ENCODE results near the gene DQX1. TPM values are rescaled to one million over a fixed set of nuclear protein-coding genes. Genes with fewer than 3 reads are reported as not detected.

The DQX1 gene
- total RNA-seq, 1 experiment from 2014 or later = 1.3 TPM

DNA sequence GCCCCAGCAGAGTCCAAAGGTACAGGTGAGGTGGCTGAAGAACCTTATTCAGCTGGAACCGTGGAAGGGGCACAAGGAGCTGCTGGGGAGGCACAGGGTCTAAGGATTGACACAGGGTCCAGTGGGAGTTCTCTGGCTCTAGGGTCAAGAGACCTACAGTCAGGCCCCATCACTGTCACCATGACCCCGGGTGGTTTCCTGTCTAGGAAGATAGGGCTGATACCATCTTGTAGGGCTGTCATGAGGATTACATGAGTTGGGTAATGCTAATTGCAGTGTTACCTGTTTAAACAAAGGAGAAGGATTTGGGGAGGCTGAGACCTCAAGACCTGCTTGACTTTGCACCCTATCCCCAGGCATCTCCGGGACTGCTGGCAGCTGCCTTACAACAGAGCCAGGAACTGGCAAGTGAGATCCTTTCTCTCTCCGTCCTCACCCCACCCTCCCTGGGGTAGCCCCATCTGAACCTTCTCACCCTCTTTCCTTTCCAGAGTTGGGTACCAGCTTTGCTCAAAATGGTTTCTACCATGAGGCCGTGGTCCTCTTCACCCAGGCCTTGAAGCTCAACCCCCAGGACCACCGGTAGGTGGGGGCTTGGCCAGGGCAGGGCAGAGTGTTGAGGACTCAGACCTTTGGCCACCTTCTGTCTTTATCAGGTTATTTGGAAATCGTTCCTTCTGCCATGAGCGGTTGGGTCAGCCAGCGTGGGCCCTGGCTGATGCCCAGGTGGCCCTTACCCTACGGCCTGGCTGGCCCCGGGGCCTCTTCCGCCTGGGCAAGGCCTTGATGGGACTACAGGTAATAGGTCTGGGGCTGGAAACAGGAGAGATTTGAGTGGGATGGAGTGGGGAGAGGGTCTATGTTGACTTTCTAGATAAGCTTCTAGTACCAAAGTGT is 34.1 kb downstream of the DQX1 start:
- Mint-ChIP-seq H3K4me3 (no peak overlapping the region), H3K4me1 (no peaks in the 10 kb centered on the region), H3K36me3 (peaks cover 40% of the 10 kb centered on the region), H3K27ac (no peak overlapping the region), H3K9me3 (no peaks in the 10 kb centered on the region), H3K27me3 (ENCODE audit: low read depth) (peaks cover 28% of the 10 kb centered on the region)
- CTCF ChIA-PET = no interaction called here
- TF ChIP-seq, protein P1, sequence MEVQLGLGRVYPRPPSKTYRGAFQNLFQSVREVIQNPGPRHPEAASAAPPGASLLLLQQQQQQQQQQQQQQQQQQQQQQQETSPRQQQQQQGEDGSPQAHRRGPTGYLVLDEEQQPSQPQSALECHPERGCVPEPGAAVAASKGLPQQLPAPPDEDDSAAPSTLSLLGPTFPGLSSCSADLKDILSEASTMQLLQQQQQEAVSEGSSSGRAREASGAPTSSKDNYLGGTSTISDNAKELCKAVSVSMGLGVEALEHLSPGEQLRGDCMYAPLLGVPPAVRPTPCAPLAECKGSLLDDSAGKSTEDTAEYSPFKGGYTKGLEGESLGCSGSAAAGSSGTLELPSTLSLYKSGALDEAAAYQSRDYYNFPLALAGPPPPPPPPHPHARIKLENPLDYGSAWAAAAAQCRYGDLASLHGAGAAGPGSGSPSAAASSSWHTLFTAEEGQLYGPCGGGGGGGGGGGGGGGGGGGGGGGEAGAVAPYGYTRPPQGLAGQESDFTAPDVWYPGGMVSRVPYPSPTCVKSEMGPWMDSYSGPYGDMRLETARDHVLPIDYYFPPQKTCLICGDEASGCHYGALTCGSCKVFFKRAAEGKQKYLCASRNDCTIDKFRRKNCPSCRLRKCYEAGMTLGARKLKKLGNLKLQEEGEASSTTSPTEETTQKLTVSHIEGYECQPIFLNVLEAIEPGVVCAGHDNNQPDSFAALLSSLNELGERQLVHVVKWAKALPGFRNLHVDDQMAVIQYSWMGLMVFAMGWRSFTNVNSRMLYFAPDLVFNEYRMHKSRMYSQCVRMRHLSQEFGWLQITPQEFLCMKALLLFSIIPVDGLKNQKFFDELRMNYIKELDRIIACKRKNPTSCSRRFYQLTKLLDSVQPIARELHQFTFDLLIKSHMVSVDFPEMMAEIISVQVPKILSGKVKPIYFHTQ (CRISPR knock-in tag; IDR thresholded peaks at IDR 0.05) = no peak
- no peak for TF ChIP-seq ZNF416 (CRISPR knock-in tag; IDR thresholded peaks at IDR 0.05)
- TF ChIP-seq, protein P2, sequence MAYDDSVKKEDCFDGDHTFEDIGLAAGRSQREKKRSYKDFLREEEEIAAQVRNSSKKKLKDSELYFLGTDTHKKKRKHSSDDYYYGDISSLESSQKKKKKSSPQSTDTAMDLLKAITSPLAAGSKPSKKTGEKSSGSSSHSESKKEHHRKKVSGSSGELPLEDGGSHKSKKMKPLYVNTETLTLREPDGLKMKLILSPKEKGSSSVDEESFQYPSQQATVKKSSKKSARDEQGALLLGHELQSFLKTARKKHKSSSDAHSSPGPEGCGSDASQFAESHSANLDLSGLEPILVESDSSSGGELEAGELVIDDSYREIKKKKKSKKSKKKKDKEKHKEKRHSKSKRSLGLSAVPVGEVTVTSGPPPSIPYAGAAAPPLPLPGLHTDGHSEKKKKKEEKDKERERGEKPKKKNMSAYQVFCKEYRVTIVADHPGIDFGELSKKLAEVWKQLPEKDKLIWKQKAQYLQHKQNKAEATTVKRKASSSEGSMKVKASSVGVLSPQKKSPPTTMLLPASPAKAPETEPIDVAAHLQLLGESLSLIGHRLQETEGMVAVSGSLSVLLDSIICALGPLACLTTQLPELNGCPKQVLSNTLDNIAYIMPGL (CRISPR knock-in tag; IDR thresholded peaks at IDR 0.05) = no peak
- TF ChIP-seq, protein P3, sequence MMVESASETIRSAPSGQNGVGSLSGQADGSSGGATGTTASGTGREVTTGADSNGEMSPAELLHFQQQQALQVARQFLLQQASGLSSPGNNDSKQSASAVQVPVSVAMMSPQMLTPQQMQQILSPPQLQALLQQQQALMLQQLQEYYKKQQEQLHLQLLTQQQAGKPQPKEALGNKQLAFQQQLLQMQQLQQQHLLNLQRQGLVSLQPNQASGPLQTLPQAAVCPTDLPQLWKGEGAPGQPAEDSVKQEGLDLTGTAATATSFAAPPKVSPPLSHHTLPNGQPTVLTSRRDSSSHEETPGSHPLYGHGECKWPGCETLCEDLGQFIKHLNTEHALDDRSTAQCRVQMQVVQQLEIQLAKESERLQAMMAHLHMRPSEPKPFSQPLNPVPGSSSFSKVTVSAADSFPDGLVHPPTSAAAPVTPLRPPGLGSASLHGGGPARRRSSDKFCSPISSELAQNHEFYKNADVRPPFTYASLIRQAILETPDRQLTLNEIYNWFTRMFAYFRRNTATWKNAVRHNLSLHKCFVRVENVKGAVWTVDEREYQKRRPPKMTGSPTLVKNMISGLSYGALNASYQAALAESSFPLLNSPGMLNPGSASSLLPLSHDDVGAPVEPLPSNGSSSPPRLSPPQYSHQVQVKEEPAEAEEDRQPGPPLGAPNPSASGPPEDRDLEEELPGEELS (CRISPR knock-in tag; IDR thresholded peaks at IDR 0.05) = no peak
- TF ChIP-seq, protein P4, sequence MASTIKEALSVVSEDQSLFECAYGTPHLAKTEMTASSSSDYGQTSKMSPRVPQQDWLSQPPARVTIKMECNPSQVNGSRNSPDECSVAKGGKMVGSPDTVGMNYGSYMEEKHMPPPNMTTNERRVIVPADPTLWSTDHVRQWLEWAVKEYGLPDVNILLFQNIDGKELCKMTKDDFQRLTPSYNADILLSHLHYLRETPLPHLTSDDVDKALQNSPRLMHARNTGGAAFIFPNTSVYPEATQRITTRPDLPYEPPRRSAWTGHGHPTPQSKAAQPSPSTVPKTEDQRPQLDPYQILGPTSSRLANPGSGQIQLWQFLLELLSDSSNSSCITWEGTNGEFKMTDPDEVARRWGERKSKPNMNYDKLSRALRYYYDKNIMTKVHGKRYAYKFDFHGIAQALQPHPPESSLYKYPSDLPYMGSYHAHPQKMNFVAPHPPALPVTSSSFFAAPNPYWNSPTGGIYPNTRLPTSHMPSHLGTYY (CRISPR knock-in tag; IDR thresholded peaks at IDR 0.05) = no peak
- no peak for DNase-seq (ENCODE audit: low spot score)
- POLR2A ChIA-PET = no interaction called here
- no peak for ATAC-seq

DNA sequence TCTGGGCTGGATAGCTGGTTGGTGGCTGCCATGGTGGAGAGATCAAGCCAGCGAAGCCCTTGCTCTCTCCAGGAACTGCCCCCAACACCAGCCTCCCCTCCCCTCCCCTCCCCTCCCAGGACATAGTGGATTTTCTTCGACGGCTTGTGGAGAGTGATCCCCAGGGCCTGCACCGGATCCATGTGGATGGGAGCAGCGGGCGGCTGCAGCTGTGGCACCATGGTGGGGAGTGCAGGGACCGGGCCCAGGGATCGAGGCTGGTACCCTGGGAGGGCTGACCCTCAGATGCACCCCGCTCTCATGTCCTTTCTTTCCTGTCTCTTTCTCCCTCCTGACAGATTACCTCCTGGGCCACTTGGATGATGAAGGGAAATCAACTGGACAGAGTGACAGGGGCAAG is 36.1 kb downstream of the DQX1 start:
- CTCF ChIA-PET = interaction anchor here (0.6 to 1.1 kb wide), 3 partner anchors 8 to 83 kb away, joined by 3 to 4 read pairs (median 3); no protein-coding TSS in a partner anchor
- no peak for ATAC-seq
- TF ChIP-seq ZNF121 (CRISPR knock-in tag; IDR thresholded peaks at IDR 0.05) (no peak), NR2C2 (CRISPR knock-in tag; IDR thresholded peaks at IDR 0.05) (no peak), ZNF416 (CRISPR knock-in tag; IDR thresholded peaks at IDR 0.05) (no peak), NFE2L1 (CRISPR knock-in tag; IDR thresholded peaks at IDR 0.05) (no peak), ZBTB21 (CRISPR knock-in tag; IDR thresholded peaks at IDR 0.05; ENCODE audit: borderline replicate concordance) (no peak), TEAD1 (CRISPR knock-in tag; IDR thresholded peaks at IDR 0.05) (no peak), ZNF423 (CRISPR knock-in tag; IDR thresholded peaks at IDR 0.05) (no peak), SP1 (CRISPR knock-in tag; conservative IDR thresholded peaks at IDR 0.05) (no peak), ELF4 (CRISPR knock-in tag; IDR thresholded peaks at IDR 0.05; ENCODE audit: low read depth) (no peak), ESRRA (CRISPR knock-in tag; IDR thresholded peaks at IDR 0.05; ENCODE audit: borderline replicate concordance) (no peak), SMAD4 (CRISPR knock-in tag; IDR thresholded peaks at IDR 0.05) (no peak), NR3C1 (CRISPR knock-in tag; conservative IDR thresholded peaks at IDR 0.05; ENCODE audit: low read depth) (no peak)
- TF ChIP-seq, protein P5, sequence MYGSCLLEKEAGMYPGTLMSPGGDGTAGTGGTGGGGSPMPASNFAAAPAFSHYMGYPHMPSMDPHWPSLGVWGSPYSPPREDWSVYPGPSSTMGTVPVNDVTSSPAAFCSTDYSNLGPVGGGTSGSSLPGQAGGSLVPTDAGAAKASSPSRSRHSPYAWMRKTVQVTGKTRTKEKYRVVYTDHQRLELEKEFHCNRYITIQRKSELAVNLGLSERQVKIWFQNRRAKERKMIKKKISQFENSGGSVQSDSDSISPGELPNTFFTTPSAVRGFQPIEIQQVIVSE (CRISPR knock-in tag; IDR thresholded peaks at IDR 0.05; ENCODE audit: borderline replicate concordance) = no peak
- TF ChIP-seq, protein P6, sequence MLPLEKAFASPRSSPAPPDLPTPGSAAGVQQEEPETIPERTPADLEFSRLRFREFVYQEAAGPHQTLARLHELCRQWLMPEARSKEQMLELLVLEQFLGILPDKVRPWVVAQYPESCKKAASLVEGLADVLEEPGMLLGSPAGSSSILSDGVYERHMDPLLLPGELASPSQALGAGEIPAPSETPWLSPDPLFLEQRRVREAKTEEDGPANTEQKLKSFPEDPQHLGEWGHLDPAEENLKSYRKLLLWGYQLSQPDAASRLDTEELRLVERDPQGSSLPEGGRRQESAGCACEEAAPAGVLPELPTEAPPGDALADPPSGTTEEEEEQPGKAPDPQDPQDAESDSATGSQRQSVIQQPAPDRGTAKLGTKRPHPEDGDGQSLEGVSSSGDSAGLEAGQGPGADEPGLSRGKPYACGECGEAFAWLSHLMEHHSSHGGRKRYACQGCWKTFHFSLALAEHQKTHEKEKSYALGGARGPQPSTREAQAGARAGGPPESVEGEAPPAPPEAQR (CRISPR knock-in tag; IDR thresholded peaks at IDR 0.05) = no peak
- TF ChIP-seq, protein P7, sequence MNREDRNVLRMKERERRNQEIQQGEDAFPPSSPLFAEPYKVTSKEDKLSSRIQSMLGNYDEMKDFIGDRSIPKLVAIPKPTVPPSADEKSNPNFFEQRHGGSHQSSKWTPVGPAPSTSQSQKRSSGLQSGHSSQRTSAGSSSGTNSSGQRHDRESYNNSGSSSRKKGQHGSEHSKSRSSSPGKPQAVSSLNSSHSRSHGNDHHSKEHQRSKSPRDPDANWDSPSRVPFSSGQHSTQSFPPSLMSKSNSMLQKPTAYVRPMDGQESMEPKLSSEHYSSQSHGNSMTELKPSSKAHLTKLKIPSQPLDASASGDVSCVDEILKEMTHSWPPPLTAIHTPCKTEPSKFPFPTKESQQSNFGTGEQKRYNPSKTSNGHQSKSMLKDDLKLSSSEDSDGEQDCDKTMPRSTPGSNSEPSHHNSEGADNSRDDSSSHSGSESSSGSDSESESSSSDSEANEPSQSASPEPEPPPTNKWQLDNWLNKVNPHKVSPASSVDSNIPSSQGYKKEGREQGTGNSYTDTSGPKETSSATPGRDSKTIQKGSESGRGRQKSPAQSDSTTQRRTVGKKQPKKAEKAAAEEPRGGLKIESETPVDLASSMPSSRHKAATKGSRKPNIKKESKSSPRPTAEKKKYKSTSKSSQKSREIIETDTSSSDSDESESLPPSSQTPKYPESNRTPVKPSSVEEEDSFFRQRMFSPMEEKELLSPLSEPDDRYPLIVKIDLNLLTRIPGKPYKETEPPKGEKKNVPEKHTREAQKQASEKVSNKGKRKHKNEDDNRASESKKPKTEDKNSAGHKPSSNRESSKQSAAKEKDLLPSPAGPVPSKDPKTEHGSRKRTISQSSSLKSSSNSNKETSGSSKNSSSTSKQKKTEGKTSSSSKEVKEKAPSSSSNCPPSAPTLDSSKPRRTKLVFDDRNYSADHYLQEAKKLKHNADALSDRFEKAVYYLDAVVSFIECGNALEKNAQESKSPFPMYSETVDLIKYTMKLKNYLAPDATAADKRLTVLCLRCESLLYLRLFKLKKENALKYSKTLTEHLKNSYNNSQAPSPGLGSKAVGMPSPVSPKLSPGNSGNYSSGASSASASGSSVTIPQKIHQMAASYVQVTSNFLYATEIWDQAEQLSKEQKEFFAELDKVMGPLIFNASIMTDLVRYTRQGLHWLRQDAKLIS (CRISPR knock-in tag; IDR thresholded peaks at IDR 0.05; ENCODE audit: borderline replicate concordance) = no peak

More for the DNA sequence above, 36.1 kb downstream of the DQX1 start:
- no peak overlapping the region for H3K27ac Mint-ChIP-seq
- no peaks in the 10 kb centered on the region for H3K4me1 Mint-ChIP-seq
- H3K36me3 Mint-ChIP-seq = peaks cover 51% of the 10 kb centered on the region
- peaks cover 8% of the 10 kb centered on the region for H3K27me3 Mint-ChIP-seq (ENCODE audit: low read depth)
- H3K4me3 Mint-ChIP-seq = no peak overlapping the region
- no peaks in the 10 kb centered on the region for H3K9me3 Mint-ChIP-seq
- POLR2A ChIA-PET = no interaction called here
- no peak for DNase-seq (ENCODE audit: low spot score)

Data from WTC11 (cell line).